HUES48 (cell line): ENCODE data around the gene PAX2.

Source experiments
- H3K27ac ChIP-seq: one replicate; pipeline ENCODE4 v1.7.0; 2013; ENCODE audit warnings: low read depth, low read length, inconsistent platforms
- H3K27me3 ChIP-seq: 2 replicates; pipeline ENCODE4 v1.6.1; 2013; ENCODE audit warnings: mild to moderate bottlenecking, low read length; ENCODE audit not compliant: control insufficient read depth, insufficient read depth
- H3K36me3 ChIP-seq: 2 replicates; pipeline ENCODE4 v1.6.1; 2013; ENCODE audit warnings: low read length; ENCODE audit not compliant: control insufficient read depth, insufficient read depth
- H3K4me1 ChIP-seq: 2 replicates; pipeline ENCODE4 v1.6.1; 2013; ENCODE audit warnings: mild to moderate bottlenecking, low read length; ENCODE audit not compliant: control insufficient read depth, insufficient read depth
- H3K4me3 ChIP-seq: 2 replicates; pipeline ENCODE4 v1.5.1; 2013; ENCODE audit warnings: mild to moderate bottlenecking, low read depth, low read length
- H3K9ac ChIP-seq: 2 replicates; pipeline ENCODE4 v1.6.1; 2013; ENCODE audit warnings: mild to moderate bottlenecking, low read depth, low read length, moderate library complexity
- H3K9me3 ChIP-seq: 2 replicates; pipeline ENCODE4 v1.6.1; 2013; ENCODE audit warnings: low read length; ENCODE audit not compliant: control insufficient read depth, insufficient read depth

The PAX2 gene

GRCh38 chr10:100749059-100749308 is 3.6 kb downstream of the PAX2 start:
- peaks cover 13% of the 10 kb centered on the region for H3K4me1 ChIP-seq
- no peak overlapping the region for H3K4me3 ChIP-seq
- no peak overlapping the region for H3K27ac ChIP-seq
- no peaks in the 10 kb centered on the region for H3K9me3 ChIP-seq
- peaks cover 99% of the 10 kb centered on the region for H3K27me3 ChIP-seq
- no peak overlapping the region for H3K9ac ChIP-seq
- no peaks in the 10 kb centered on the region for H3K36me3 ChIP-seq

GRCh38 chr10:100749309-100750217 is 4.2 kb downstream of the PAX2 start:
- H3K27me3 ChIP-seq = peaks cover 99% of the 10 kb centered on the region
- H3K36me3 ChIP-seq = no peaks in the 10 kb centered on the region
- H3K9me3 ChIP-seq = no peaks in the 10 kb centered on the region
- H3K4me1 ChIP-seq = peaks cover 8% of the 10 kb centered on the region
- no peak overlapping the region for H3K4me3 ChIP-seq
- H3K9ac ChIP-seq = no peak overlapping the region
- H3K27ac ChIP-seq = no peak overlapping the region

- H3K9ac ChIP-seq = no peak overlapping the region
- H3K9me3 ChIP-seq = no peaks in the 10 kb centered on the region
- no peak overlapping the region for H3K27ac ChIP-seq
- peaks cover 100% of the 10 kb centered on the region for H3K27me3 ChIP-seq
- no peaks in the 10 kb centered on the region for H3K36me3 ChIP-seq
- H3K4me3 ChIP-seq = no peak overlapping the region
- peaks cover 7% of the 10 kb centered on the region; the same call in 1 of the 2 replicates for H3K4me1 ChIP-seq
Measured at GRCh38 chr10:100750291-100751210, 5.2 kb downstream of the PAX2 start.

- Histone ChIP-seq H3K36me3 (no peaks in the 10 kb centered on the region), H3K9ac (no peak overlapping the region), H3K27ac (no peak overlapping the region), H3K9me3 (no peaks in the 10 kb centered on the region), H3K27me3 (peaks cover 100% of the 10 kb centered on the region), H3K4me3 (no peak overlapping the region), H3K4me1 (peaks cover 7% of the 10 kb centered on the region; the same call in 1 of the 2 replicates)
Measured at GRCh38 chr10:100751211-100751933, 6.0 kb downstream of the PAX2 start.

GRCh38 chr10:100755821-100756220 is 10.4 kb downstream of the PAX2 start:
- no peak overlapping the region for H3K27ac ChIP-seq
- H3K4me3 ChIP-seq = no peak overlapping the region
- no peaks in the 10 kb centered on the region for H3K36me3 ChIP-seq
- H3K9ac ChIP-seq = no peak overlapping the region
- peaks cover 92% of the 10 kb centered on the region for H3K27me3 ChIP-seq
- no peaks in the 10 kb centered on the region for H3K9me3 ChIP-seq
- no peaks in the 10 kb centered on the region for H3K4me1 ChIP-seq

- H3K4me3 ChIP-seq = no peak overlapping the region
- H3K9me3 ChIP-seq = no peaks in the 10 kb centered on the region
- H3K27ac ChIP-seq = no peak overlapping the region
- H3K9ac ChIP-seq = no peak overlapping the region
- H3K27me3 ChIP-seq = peaks cover 82% of the 10 kb centered on the region
- no peaks in the 10 kb centered on the region for H3K4me1 ChIP-seq
- no peaks in the 10 kb centered on the region for H3K36me3 ChIP-seq
Measured at GRCh38 chr10:100759331-100759730, 13.9 kb downstream of the PAX2 start.

- Histone ChIP-seq H3K4me3 (no peak overlapping the region), H3K9ac (no peak overlapping the region), H3K4me1 (no peaks in the 10 kb centered on the region), H3K27ac (no peak overlapping the region), H3K9me3 (no peaks in the 10 kb centered on the region), H3K27me3 (peaks cover 74% of the 10 kb centered on the region), H3K36me3 (no peaks in the 10 kb centered on the region)
Measured at GRCh38 chr10:100760726-100761125, 15.3 kb downstream of the PAX2 start.

GRCh38 chr10:100761191-100761590 is 15.8 kb downstream of the PAX2 start:
- H3K27me3 ChIP-seq = peaks cover 74% of the 10 kb centered on the region
- H3K4me1 ChIP-seq = no peaks in the 10 kb centered on the region
- no peak overlapping the region for H3K9ac ChIP-seq
- no peak overlapping the region for H3K4me3 ChIP-seq
- H3K9me3 ChIP-seq = no peaks in the 10 kb centered on the region
- no peaks in the 10 kb centered on the region for H3K36me3 ChIP-seq
- no peak overlapping the region for H3K27ac ChIP-seq

- no peak overlapping the region for H3K27ac ChIP-seq
- H3K9me3 ChIP-seq = no peaks in the 10 kb centered on the region
- no peaks in the 10 kb centered on the region for H3K36me3 ChIP-seq
- H3K9ac ChIP-seq = no peak overlapping the region
- H3K4me1 ChIP-seq = no peaks in the 10 kb centered on the region
- H3K27me3 ChIP-seq = peaks cover 65% of the 10 kb centered on the region
- H3K4me3 ChIP-seq = no peak overlapping the region
Measured at GRCh38 chr10:100763043-100763747, 17.8 kb downstream of the PAX2 start.

- no peak overlapping the region for H3K27ac ChIP-seq
- H3K36me3 ChIP-seq = no peaks in the 10 kb centered on the region
- H3K9ac ChIP-seq = no peak overlapping the region
- no peaks in the 10 kb centered on the region for H3K9me3 ChIP-seq
- H3K4me1 ChIP-seq = no peaks in the 10 kb centered on the region
- H3K4me3 ChIP-seq = no peak overlapping the region
- H3K27me3 ChIP-seq = peaks cover 36% of the 10 kb centered on the region
Measured at GRCh38 chr10:100766693-100767421, 21.5 kb downstream of the PAX2 start.
